Measurements from ENCODE around the gene LRPAP1.

The LRPAP1 gene

DNA sequence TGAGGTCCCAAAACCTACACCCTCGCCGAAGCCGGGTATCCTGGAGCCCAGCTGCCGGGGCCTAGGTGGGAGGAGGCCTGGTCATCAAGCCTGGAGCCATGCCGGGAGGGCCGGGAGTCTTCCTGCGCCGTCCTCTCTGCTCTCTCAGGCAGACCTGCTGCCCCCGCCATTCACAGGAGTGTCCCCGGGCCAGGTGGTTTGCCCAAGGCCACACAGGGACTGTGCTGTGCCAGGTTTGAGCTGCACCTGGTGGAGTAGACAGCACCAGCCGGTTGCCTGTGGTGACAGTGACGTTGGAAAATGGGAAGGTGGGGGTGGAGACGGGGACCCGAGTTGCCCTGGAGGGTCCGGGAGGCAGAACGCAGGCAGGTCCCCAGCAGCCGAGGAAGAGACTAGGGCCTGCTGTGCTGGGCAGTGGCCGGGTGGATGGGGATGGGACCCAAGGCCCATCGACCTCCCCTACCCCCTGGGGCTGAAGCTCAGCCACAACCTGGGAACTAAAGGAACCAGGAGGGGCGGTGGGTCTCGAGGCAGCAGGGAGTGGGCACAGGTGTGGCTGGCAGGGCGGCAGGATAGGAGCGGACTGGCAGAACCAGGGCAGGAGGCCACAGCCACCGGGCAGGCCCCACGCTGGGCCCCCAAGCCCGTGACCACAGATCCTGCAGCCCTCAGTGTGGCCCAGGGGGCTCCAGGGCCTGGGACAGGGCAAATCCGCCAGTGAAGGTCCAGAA lies 59.6 kb downstream of the LRPAP1 start:
- no peak for DNase-seq (ENCODE audit: low spot score)

DNA sequence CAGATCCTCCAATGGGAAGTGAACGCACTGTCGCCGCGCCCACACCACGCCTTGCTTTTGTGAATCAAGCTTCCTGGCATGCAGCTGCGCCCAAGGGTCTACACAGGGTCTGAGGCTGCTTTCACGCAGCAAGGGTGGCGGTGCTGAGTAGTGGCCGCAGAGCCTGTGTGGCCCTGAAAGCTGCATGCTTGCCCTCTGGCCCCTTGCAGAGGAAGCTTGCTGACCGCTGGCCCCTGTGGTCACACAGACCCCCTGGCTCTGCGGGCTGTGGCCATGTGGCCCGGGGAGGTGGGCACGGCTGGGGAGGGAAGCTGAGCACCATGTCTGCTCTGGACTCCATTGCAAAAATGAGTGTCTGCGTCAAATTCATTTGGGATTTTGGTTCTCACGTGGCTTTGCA lies 60.3 kb downstream of the LRPAP1 start:
- no peak for DNase-seq (ENCODE audit: low spot score)

DNA sequence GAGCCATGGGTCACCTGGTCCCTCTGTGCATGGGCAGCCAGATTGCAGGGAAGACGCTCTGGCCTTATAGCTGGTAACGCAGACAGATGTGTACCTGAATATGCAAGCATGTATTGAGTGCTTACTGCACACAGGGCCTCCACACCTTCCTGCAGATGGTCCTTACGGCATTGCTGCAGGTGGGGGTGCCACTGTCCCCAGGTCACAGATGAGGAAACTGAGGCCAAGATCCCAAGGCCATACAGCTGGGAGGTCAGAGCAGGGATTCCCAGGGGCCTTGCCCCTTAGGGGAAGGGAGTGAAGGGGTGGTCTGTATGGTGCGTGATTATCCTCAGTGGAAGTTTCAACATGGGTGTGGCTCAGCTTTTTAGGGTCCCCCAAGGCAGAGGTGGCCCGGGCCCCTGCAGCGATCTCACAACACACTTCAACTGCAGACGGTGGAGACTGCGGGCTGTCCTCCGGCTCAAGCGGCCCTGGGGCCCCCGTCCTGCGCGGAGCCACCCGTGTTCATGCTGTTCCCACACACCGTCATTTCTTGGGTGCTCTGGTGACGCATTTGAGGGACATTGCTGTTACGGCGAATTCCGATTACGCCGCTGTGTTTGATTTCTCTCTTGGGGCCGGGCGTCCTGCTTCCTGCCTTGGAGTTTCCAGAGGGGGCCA lies 61.0 kb downstream of the LRPAP1 start:
- DNase-seq (ENCODE audit: low spot score): no peak

DNA sequence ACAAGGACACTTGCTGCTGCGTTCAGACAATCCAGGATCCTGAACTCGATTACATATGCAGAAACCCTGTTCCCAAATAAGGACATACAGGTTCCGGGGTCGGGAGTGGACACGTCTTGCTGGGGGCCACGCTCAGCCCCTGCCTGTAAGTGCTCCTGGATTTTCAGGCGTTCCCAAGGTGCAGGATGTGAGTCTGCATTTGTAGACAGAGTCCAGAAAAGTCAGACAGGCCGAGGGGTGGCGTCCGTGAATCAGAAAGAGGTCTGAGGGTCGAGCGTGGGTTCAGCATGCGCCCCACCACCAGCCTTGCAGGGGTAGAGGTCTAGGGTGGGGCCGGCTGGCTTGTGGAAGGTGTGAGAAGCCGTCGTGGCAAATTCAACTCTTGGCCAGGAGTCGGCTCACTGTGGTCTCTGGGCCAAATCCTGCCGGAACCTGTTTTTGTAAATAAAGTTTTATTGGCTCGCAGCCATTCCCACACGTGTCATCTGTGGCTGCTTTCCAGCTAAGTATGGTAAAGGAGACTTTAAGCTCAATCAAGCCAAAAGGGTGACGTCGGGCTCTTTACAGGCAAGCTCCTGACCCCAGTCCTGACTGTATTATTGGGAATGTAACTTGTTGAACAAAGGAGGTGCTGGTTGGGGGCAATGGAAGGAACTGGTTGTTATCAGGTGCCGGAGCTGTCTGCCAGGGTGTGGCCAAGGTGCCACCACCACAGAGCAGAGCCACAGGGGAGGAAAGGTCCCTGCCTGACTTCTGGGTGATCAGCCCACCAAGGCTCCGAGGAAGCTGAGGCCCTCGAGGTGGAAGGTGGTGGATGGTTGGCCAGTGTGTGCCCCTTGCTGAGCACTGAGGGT lies 61.8 kb downstream of the LRPAP1 start:
- DNase-seq (ENCODE audit: low spot score): no peak

DNA sequence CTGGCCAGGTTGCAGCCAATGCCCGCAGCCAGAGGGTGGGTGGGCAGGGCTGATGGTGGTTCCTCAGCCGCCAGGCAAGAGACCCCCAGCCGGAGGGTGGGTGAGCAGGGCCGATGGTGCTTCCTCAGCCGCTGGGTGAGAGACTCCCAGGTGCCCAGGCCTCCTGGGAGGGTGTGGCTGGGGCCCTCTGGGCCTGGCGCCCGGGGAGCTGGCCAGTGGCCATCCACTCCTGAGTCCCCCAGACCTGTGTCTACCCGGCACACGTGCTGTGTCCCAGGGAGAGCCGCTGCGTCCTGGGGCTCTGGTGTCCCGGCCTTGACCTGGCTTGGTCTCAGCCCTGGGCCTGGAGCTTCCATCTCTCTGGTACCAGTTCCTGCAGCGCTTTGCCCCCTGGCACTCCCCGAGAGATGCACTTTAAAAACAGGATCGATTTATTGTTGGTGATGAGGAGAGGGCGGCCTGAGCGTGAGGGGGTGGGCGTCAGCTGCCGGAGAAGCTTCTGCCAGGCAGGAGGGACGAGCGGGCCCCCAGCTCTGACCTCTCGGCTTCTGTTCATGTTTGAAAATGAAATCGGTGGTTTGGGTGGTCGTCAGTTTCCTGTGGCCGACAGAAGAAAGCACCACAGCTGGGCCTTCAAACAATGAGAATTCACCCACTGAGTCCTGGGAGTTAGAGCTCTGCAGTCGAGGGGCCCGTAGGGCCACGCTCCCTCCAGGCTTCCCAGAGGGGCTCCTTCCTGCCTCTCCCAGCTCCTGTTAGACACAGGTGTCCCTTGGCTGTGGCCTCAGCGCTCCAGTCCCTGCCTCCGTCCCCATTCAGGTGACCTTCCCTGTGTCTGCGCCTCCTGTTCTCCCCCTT lies 62.6 kb downstream of the LRPAP1 start:
- no peak for DNase-seq (ENCODE audit: low spot score)

DNA sequence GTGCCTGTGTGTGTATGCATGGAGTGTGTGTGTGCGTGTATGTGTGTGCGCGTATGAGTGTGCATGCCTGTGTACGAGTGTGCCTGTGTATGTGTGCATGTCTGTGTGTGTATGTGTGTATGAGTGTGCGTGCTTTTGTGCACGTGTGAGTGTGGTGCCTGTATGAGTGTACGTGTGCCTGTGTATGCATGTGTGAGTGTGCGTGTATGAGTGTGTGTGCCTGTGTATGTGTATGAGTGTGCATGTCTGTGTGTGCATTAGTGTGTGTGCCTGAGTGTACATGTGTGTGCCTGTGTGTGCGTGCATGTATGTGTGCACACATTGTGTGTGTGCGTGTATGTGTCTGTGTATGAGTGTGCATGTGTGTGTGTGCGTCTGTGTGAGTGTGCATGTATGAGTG lies 63.4 kb downstream of the LRPAP1 start:
- DNase-seq (ENCODE audit: low spot score): no peak

DNA sequence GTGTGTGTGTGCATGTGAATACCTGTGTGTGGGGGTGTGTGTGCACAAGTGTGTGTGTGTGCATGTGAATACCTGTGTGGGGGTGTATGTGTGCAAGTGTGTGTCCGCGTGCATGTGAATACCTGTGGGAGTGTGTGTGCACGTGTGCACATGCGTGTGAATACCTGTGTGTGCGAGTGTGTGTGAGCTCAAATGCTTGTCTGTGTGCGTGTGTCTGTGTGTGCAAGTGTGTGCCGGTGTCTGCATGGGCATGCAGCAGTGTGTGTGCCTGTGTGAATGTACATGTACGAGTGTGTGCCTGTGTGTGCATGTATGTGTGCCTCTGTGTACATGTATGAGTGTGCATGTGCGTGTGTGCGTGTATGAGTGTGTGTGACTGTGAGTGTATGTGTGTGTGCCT lies 64.1 kb downstream of the LRPAP1 start:
- no peak for DNase-seq (ENCODE audit: low spot score)

DNA sequence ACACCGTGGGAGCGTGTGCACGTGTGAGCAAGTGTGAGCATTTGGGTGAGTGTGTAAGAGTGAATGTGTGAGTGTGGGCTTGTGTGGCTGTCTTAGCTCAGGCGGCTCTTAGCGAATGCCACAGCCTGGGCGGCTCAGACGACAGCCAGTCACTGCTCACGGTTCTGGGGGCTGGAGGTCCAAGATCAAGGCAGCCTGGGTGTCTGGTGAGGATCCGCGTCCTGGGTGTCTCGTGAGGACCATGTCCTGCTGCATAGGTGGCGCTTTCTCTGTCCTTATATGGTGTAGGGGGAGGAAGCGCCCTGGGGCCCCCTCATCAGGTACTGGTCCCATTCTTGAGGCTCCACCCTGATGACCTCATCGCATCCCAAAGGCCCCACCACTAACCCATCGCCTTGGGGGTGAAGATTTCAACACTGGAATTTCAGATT lies 64.6 kb downstream of the LRPAP1 start:
- no peak for DNase-seq (ENCODE audit: low spot score)

DNA sequence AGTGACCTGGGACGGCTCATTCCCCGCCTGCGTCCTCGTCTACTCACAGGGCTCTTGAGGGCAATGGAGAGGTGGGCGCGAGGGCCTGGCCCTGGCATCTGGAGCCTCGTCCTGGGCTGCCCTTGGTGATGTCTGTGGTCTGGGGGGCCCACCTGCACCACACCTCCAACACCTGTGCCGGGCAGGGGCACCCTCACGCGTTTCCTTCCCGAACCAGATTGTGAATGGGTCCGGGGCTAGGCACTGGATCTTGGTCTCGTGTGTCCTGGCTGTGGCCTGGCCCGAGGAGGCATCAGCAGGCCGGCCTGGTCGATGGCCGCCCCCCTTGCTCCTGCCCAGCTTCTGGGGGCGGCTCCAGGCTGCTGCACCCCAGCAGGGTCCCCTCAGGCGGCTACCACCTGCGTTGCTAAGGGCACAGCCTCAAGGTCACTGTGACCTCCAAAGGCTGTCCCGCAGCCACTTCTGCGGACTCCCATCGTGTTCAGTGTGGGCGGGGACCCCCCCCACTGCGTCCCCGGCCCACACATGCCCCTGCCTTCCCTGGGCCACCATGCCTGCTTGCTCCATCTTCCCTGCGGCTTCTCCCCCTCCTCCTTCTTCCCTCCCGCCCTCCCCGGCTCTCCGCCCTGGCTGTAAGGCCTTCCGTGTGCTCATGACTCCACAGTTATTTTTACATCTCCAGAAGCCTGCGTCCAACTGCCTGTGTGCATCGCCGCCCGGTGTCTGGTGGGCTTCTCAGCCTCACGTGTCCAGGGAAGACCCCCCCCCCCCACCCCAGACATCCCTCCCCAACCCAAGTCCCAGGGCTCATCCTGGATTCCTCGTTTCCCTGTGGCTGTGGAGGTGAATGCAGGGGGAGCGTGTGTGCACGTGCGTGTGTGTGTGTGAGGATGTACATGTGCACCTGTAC lies 65.3 kb downstream of the LRPAP1 start:
- no peak for DNase-seq (ENCODE audit: low spot score)

DNA sequence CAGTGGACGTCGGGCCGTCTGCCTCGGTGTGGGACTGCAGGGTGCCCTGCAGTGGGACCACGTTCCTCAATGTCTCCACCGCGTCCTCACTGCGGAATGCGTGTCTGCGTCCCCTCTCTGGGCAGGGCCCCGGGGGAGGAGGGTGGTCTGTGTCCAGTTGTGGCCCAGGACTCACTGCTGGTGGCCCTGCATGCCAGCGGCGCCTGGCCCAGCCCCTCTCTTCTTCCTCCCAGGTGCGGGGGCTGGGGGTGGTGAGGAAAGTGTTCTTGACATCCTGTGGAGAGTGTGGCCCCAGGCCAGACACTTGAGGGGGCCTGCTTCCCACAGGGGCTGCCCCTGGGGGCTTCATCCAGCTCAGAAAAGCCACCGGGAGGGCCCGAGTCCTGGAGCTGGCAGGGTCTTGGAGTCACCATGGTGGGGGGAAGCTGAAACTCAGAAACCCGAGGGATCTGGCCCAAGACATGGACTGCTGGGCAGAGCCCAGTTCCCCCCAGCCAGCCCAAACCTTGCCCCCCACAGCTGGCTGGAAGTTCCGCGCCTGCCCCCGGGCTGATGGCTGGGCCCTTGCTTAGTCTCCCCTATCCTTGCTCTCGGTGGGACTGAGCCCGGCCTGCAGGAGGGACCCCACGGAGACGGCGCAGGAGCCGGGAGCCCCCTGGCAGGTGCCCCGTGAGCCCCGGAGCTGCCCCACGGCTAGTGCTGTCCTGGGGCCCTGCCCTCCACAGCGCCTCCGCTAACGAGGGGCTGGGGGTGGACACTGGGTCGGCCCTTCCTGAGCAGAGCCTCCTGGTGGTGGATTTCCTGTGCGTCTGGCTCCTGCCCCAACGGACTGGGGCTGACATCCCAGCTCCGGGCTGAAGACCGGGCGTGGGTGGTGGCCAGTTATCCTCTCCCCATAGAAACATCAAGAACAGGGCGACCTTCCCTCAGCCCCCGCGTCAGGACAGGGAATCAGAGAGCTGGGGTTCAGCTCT lies 66.2 kb downstream of the LRPAP1 start:
- no peak for DNase-seq (ENCODE audit: low spot score)

DNA sequence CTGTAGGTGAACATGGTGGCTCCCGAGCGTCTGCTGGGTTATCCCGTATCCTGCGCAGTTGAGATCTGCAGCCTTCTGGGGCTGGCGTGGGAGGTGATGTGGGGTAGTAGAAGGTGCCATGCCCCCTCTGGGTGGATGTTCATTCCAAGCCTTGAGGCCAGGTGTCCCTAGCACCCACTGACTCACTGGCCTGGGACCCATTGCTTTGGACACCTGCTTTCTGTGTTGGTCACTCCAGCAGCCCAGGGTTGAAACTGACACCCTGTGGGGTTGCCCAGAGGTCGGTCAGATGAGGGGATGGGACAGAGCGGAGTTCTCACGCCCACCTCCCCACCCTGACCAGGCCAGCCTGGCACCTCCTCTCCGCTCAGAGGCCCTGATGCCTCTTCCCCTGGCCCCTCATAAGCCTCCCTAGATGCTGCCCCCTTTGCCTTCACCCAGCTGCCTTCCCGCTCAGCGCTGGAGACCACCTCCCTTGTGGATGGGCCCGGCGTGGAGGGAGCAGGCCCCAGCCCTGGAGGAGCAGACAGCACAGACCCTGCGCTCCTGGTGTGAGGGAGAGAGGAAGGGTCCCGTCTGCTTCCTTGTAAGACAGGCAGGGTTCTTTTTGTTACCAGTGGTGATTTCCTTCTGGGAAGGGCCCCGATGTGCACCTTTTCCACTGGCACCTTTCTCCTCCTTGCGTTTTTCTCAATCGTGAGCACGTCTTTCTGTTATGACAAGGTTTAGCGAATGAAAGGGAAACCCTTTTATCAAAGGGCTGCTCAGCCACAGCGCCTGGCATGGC lies 67.1 kb downstream of the LRPAP1 start:
- DNase-seq (ENCODE audit: low spot score): no peak

DNA sequence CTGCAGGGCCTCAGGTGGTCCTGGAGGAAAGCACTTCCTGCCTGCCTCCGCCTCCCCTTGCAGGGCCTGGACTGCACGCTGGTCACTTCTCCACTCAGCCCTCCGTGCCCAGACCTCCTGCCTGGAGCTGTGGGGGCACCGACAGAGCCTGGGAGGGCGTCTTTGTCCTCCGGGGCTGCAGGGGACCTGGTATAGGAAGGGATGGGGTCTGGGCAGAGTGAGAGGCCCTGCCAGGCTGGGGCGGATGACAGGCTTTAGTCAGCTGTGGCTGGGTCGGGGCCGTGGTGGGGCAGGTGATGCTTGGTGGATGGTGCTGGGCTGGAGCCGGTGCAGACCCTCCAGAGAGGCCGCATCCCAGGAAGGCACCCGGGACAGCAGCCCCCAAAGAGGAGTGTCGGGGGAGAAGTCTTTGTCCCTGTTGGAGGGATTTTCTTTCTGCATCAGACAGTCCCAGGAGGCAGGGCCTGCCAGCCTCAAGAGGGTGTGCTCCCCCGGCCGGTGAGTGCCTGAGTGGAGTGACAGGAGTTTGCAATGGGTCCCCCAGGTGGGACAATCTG lies 67.8 kb downstream of the LRPAP1 start:
- no peak for DNase-seq (ENCODE audit: low spot score)

DNA sequence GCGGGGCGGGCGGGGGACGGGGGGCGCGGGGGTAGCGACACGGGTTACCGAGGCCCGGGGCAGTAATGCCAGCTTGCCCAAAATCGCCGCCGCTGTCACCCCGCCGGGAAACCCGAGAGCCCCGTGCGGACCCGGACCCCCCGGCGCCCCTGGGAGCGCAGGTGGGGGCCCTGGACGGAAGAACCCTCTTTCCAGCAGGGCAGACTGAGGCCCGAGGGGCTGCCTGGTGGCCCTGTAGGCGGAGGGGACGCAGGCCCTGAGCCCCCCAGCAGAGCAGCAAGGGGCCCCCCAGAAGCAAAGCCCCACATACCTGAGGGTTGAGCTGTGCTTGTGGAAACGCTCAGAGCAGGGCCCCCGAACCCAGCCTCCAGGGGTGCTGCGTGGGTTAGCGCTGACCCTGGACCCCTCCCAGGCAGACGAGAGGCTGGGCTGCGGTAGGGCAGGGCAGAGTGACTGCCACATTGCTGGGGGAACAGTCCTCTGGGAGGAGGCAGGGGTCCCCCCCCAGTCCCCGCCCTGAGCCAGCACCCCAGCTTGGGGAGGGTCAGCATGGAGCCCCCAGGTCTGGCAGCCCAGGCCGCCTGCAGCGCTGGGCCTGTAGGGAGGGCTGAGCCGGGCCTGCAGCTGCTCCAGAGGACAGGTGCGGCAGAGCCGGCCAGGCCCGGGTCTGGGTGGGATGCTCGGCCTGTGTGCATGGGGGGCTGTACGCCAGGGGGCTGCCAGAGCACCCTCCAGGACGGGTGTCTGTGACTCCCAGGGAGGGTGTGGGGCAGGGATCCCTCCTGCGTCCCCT lies 68.5 kb downstream of the LRPAP1 start:
- no peak for DNase-seq (ENCODE audit: low spot score)

DNA sequence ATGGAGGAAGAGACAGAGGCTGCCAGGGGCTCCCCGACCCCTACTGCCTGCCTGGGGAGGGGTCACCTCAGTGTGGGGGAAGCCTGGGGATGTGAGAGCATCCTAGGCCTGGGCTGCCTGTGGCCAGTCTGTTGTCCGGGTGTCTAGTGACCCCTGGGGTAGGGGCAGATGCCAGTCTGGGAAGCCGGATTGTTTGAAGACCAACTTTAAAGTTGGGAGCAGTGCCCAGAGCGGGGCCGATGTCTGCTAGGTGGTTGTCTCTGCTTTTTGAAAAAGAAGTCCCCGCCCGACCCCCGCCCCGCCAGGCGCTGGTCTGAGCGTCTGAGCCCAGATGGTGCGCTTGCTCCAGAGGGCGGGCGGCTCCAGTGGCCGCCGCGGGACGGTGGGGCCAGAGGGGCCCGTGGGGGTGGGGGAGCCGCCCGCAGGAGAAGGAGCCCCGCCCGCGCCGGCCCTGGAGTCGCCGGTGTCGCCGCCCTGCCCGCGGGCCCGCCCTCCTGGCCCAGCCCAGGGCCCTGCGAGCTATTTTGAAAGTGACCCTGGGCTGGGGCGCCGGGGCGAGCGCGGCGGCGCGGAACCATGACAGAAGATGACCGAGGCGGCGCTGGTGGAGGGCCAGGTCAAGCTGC lies 69.3 kb downstream of the LRPAP1 start, which contains the start of gene DOK7:
DOK7 (plus strand) TSS at position 517 of the 626 bp plus-strand sequence; CDS start at position 587, 70 bp downstream.
- no peak for DNase-seq (ENCODE audit: low spot score)

DNA sequence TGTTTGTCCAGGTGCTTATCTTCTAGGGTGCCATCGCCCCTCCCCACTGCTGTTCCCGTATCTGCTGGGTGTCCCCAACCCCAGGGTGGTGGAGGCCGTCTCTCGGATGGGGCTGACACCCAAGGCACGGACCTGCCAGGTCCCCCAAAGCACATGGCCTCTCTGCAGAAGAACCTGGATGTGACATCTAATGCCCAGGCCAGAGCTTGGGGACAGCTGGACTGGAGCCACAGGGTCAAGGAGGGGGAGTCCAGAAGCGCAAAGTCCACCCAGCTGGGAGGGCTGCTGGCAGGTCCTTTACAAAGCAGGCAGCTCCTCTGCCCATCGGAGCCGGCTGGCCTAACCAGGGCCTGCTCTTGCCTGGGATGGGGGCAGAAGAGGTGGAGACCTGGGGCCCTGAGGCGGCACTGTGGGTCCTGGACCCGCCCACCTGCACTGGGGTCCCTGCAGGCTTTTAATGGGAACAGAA lies 69.9 kb downstream of the LRPAP1 start:
- no peak for DNase-seq (ENCODE audit: low spot score)

DNA sequence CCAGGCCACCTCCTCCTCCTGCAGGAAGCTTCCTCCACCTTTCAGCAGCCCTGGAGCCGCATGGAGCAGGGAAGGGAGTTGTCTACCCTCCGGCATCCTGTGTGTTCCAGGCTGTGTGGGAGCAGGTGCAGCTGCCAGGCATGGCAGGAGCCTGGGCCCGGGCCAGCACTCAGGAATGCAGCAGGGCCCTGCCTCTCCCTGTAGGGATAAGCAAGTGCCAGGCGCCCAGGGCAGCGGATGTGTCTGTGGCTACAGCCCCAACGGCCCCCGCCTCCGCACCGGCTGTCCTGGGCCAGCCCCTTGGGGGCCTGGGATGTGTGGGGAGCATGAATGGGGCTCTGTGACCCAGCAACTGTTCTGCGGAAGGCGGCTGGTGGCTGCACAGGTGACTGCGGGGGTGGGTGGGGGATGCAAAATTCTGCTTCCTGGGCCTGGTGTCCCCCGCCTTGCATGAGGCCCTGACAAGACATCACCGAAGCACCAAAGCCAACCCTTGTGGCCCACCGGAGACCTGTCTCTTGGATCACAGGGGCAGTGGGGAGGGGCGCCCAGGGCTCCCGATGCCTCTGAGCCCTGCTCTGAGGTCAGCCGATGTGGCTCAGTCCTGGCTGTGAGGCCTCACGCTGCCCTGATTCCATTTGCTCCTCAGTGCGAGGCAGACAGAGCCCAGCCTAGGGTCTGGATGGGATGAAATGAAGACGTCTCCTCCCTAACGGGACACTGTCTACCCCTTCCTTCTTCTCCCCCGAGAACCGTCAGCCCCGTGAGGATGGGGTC lies 70.5 kb downstream of the LRPAP1 start:
- DNase-seq (ENCODE audit: low spot score): no peak

Data from activated CD4-positive, alpha-beta T cell treated with anti-CD3 and anti-CD28 coated beads, Interleukin-2, Interleukin-4, amounts not matched to agents 100 ng/mL and 50 ng/mL, durations not matched to agents 16 hours and 8 hours (primary cell).